ENCODE measurements around the gene IFT88. TPM values are rescaled to one million over a fixed set of nuclear protein-coding genes. Genes with fewer than 3 reads are reported as not detected.

The IFT88 gene
- total and polyA plus RNA-seq, 9 of the 15 experiments (the other 6 are each of a cell fraction or from before 2014, with no cell fraction given): 8.3 to 13.5 (median 10.0) TPM

DNA sequence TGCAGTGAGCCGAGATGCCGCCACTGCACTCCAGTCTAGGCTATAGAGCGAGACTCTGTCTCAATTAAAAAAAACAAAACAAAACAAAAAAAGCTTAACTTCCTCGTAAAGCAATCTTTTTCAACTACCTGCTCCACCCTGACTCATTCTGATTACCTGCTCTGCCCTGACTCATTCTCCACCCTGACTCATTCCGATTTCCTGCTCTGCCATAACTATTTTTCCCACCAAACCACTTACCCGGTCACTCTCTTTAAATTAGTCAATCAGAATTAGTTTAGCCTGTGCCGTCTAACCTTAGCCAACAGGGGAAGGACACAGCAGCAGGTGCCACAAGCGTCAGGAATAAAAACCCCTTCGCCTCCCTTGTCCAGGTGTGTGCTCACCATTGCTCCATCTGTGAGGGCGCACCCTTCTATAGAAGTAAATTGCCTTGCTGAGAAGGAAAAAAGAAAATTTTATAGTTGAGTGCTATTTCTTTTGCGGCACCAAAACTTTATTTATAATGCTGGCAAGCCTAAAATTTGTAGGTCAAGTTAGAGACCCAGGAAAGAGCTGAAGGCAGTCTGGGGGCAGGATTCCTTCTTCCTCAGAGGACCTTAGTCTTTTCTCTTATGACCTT is 1.7 kb upstream of the IFT88 start:
- Histone ChIP-seq H3K4me3 (no peak overlapping the region), H3K79me2 (ENCODE audit: control insufficient read depth, insufficient read depth, low read length) (peaks cover 13% of the 10 kb centered on the region; the same call in 2 of the 3 replicates), H3K27me3 (ENCODE audit: control insufficient read depth in 2 of 2, insufficient read depth in 2 of 2, low read length in 2 of 2) (no peaks in the 10 kb centered on the region), H3K27ac (ENCODE audit: extremely low read depth, low read depth, low read length) (no peak overlapping the region), H3K4me1 (replicated peaks in 1 of 2; ENCODE audit: control insufficient read depth in 2 of 2, insufficient read depth in 2 of 2, low read length in 2 of 2) (peaks cover 0 to 5% of the 10 kb centered on the region in 2 experiments; a peak in 3 of 5 replicates), H2AFZ (ENCODE audit: low read depth, low read length) (no peak overlapping the region), H3K9me1 (ENCODE audit: control insufficient read depth, insufficient read depth, low read length) (no peaks in the 10 kb centered on the region), H4K20me1 (replicated peaks; ENCODE audit: control insufficient read depth, insufficient read depth, low read length) (no peaks in the 10 kb centered on the region), H3K36me3 (ENCODE audit: control insufficient read depth, insufficient read depth, low read length) (no peaks in the 10 kb centered on the region), H3K4me2 (ENCODE audit: insufficient read depth, low read length) (no peak overlapping the region), H3K9ac (ENCODE audit: insufficient read depth in 1 of 2, low read depth in 2 of 2, low read length in 2 of 2) (no peak overlapping the region), H3K9me3 (replicated peaks; ENCODE audit: control insufficient read depth, insufficient read depth, low read depth, low read length) (peaks cover 5% of the 10 kb centered on the region; the same call in 1 of the 2 replicates)
- no TSS peak for BruUV-seq (replicated peaks)
- POLR2A ChIA-PET: no interaction called here
- CTCF ChIA-PET (ENCODE audit: low intra/inter-chr PET ratio): no interaction called here
- TF ChIP-seq, protein P1, sequence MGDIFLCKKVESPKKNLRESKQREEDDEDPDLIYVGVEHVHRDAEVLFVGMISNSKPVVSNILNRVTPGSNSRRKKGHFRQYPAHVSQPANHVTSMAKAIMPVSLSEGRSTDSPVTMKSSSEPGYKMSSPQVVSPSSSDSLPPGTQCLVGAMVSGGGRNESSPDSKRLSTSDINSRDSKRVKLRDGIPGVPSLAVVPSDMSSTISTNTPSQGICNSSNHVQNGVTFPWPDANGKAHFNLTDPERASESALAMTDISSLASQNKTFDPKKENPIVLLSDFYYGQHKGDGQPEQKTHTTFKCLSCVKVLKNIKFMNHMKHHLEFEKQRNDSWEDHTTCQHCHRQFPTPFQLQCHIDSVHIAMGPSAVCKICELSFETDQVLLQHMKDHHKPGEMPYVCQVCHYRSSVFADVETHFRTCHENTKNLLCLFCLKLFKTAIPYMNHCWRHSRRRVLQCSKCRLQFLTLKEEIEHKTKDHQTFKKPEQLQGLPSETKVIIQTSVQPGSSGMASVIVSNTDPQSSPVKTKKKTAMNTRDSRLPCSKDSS (IDR thresholded peaks at IDR 0.05; ENCODE audit: low read depth, partially characterized antibody): peak; percentile 97
- TF ChIP-seq CBX1 (IDR thresholded peaks at IDR 0.05; ENCODE audit: low read depth): 0 out of 2 replicates have a peak, but pooled peaks have one; percentile 43
- peak; percentile 66; the same call in 1 of the 2 replicates for TF ChIP-seq CBX5 (IDR thresholded peaks at IDR 0.05; ENCODE audit: borderline replicate concordance, low read depth)
- TF ChIP-seq NCOA4 (IDR thresholded peaks at IDR 0.05; ENCODE audit: partially characterized antibody): no peak
- TF ChIP-seq XRCC3 (IDR thresholded peaks at IDR 0.05): peak; percentile 76; the same call in 1 of the 2 replicates
- TF ChIP-seq CBX3 (IDR thresholded peaks at IDR 0.05; ENCODE audit: borderline replicate concordance in 1 of 2, low read length in 2 of 2): peak in 1 of 2 experiments; percentile 83; a peak in 2 of 3 replicates
- peak; percentile 86; the same call in 1 of the 2 replicates for TF ChIP-seq TRIM28 (IDR thresholded peaks at IDR 0.05)
- TF ChIP-seq CBFA2T3 (IDR thresholded peaks at IDR 0.05): no peak
- TF ChIP-seq TRIM24 (IDR thresholded peaks at IDR 0.05): peak in 1 of 2 experiments; percentile 17; a peak in 1 of 4 replicates
- TF ChIP-seq EWSR1 (IDR thresholded peaks at IDR 0.05; ENCODE audit: borderline replicate concordance, low read depth, partially characterized antibody): no peak
- DNase-seq (ENCODE audit: extremely low read depth in 1 of 4, low spot score in 3 of 4) (no peak), FAIRE-seq (no peak), ATAC-seq (no peak)
- WGBS (ENCODE audit: insufficient coverage, low coverage, missing lambda C conversion rate): 93% methylated on average over 10 of the region's 11 CpGs
- intact Hi-C loops (cut with micrococcal nuclease): no loop called here
- in situ Hi-C loops (cut with MboI): no loop called here

Measured in K562 (cell line).